SK-MEL-5 (cell line): ENCODE measurements around the gene CIDEC. TPM values are rescaled to one million over a fixed set of nuclear protein-coding genes. Genes with fewer than 3 reads are reported as not detected.
"Not testable (repeated sequence)": the region's sequence is repeated elsewhere in the genome, so short reads cannot be mapped to it uniquely, and the experiment has no call there.

Experiments used
- DNase-seq: peaks from one replicate; pipeline ENCODE4 v3.0.0-alpha.2; 2016; ENCODE audit warnings: low read depth, low spot score
- in situ Hi-C: cut with HindIII; loops from 2 replicates; pipeline ENCODE4 v1.10.0; 2016; ENCODE audit warnings: low sequenced_read_pairs, high pct_unique_total_duplicates, low pct_unique_long_range_greater_than_20kb
- total RNA-seq: library from RNA; depleted of rRNA; stranded (reverse); fragments of >200 nt; shearing (Covaris generic); gene quantifications from 2 replicates; pipeline ENCODE4 v1.2.3, GENCODE V29; 2014

CIDEC gene
- total RNA-seq, 1 experiment from 2014 or later, result 0.71 TPM

DNA sequence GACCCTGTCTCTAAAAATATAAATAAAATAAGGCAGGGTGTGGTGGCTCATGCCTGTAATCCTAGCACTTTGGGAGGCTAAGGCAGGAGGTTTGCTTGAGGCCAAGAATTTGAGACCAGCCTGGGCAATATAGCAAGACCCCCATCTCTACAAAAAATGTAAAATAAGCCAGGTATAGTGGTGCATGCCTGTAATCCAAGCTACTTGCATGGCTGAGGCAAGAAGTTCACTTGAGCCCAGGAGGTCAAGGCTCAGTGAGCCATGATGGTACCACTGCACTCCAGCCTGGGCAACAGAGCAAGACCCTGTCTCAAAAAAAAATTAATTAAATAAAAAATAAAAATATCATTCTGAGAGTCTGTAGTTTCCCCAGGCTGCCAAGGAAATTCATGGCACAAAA is 6.3 kb upstream of the CIDEC start:
- DNase-seq, result no peak
- in situ Hi-C loops, result no loop called here

DNA sequence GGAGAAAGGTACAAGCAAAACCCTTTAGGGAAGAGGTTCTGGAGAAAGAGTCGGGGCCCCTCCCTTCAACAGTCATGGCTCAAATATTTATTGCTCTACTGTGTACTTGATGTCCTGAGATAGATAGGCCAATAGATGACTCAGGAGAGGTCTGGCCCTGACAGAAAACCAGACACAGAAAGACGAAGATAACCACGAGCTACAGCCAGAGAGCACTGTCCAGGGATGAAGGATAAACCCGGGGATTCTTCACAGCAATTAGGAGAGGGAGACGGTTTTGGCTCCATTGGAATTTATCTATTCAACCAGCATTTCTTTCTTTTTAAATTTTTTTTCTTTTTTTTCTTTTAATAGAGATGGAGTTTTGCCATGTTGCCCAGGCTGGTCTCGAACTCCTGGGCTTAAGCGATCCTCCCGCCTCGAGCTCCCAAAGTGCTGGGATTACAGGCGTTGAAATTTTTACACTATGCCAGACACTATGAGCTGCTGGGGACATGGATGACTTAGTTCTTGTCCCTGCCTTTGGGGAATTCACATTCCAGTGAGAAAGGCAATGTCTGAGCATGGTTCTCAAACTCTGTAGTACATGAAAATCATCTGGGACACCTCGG is 4.6 kb upstream of the CIDEC start:
- DNase-seq, result no peak
- in situ Hi-C loops, result no loop called here

GRCh38 chr3:9883706-9884554 is 3.9 kb upstream of the CIDEC start:
- DNase-seq, result no peak
- in situ Hi-C loops, result no loop called here

- no peak for DNase-seq
- in situ Hi-C loops, result no loop called here
Measured at GRCh38 chr3:9881441-9881840, 1.4 kb upstream of the CIDEC start.

- DNase-seq, result no peak
- in situ Hi-C loops, result no loop called here
Measured at GRCh38 chr3:9878700-9879099, 1.4 kb downstream of the CIDEC start.

- DNase-seq, result no peak
- in situ Hi-C loops, result no loop called here
Measured at GRCh38 chr3:9876991-9877390, 3.1 kb downstream of the CIDEC start.

DNA sequence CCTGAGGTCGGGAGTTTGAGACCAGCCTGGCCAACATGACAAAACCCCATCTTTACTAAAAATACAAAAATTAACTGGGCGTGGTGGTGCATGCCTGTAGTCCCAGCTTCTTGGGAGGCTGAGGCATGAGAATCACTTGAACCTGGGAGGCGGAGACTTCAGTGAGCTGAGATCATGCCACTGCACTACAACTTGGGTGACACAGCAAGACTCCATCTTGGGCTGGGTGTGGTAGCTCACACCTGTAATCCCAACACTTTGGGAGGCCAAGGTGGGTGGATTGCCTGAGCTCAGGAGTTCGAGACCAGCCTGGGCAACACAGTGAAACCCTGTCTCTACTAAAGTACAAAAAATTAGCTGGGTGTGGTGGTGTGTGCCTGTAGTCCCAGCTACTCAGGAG is 3.8 kb downstream of the CIDEC start:
- in situ Hi-C loops, DNase-seq: not testable (repeated sequence)

DNA sequence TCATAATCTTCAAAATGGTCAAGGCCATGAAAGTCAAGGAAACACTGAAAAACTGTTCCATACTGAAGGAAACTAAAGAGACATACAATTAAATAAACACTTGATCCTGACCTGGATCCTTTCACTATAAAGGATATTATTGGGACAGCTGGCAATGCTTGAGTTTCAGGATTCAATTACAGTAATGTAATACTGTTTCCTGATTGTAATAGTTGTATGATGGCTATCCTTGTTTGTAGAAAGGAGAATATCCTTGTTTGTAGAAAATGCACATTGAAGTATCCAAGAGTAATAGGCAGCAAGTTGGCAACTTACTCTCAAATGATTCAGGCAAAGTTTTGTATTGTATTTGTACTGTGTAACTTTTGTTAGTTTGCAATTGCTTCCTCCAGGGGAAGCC is 4.6 kb downstream of the CIDEC start:
- no peak for DNase-seq
- in situ Hi-C loops, result no loop called here

DNA sequence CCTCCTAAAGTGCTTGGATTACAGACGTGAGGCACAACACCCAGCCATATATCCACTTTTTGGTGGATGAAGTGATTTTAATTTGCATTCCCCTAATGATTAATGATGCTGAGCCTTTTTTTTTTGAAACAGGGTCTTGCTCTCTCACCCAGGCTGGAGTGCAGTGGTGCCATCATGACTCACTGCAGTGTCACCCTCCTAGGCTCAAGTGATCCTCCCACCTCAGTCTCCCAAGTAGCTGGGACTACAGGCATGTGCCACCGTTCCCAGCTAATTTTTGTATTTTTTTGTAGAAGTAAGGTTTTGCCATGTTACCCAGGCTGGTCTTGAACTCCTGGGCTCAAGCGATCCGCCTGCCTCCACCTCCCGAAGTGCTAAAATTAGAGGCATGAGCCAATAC is 8.0 kb downstream of the CIDEC start:
- in situ Hi-C loops, DNase-seq: not testable (repeated sequence)

- no peak for DNase-seq
- in situ Hi-C loops, result no loop called here
Measured at GRCh38 chr3:9870978-9871377, 9.1 kb downstream of the CIDEC start.

DNA sequence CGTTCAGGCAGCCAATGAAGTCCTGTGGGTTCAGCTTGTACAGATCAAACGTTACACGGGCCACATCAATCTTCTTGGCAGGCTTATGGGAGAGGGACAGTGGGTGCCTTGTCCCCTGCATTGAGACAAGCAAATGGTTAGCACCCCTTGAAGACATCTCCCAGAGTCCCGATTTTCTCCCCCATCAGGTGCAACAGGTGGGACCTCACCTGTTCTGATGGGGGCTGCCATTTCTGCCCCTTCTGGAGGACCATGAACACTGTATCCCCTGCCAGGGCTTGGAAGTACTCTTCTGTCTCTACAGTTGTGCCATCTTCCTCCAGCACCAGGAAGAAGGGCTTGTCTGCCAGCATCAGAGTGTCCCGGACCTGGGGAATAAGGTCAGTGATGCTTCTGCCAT is 10.1 kb downstream of the CIDEC start:
- DNase-seq, result no peak
- in situ Hi-C loops, result no loop called here

GRCh38 chr3:9867106-9867505 is 12.9 kb downstream of the CIDEC start:
- DNase-seq, result no peak
- in situ Hi-C loops, result no loop called here

DNA sequence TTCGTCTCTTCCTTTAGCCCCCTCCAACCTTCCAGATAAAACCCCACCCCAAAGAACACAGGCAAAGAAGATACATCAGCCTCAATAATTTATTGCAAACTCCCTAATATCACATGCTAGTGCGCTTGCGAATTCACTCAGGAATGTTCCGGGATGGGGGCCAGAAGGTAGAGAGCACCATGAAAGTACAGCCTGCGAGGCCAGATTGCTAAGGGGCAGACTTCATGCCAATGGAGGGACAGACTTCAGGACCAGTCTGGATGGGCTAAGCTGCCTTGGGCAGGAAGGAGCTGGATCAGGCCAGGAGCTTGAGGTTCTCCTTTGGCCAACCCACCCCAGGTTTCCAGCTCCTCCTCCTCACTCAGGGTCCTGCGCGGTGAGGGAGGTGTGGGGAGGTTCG is 13.4 kb downstream of the CIDEC start:
- DNase-seq, result no peak
- in situ Hi-C loops, result no loop called here

DNA sequence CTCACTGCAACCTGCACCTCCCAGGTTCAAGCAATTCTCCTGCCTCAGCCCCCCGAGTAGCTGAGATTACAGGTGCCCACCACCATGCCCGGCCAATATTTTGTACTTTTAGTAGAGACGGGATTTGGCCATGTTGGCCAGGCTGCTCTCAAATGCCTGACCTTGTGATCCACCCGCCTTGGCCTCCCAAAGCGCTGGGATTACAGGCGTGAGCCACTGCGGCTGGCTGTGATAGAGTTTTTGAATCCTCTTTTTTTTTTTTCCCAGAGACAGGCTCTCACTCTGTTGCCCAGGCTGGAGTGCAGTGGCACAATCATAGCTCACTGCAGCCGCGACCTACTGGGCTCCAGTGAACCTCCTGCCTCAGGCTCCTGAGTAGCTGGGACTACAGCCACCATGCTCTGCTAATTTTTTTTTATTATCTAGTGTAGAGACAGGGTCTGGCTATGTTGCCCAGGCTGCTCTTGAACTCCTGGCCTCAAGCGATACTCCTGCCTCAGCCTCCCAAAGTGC is 14.9 kb downstream of the CIDEC start:
- in situ Hi-C loops, DNase-seq: not testable (repeated sequence)

DNA sequence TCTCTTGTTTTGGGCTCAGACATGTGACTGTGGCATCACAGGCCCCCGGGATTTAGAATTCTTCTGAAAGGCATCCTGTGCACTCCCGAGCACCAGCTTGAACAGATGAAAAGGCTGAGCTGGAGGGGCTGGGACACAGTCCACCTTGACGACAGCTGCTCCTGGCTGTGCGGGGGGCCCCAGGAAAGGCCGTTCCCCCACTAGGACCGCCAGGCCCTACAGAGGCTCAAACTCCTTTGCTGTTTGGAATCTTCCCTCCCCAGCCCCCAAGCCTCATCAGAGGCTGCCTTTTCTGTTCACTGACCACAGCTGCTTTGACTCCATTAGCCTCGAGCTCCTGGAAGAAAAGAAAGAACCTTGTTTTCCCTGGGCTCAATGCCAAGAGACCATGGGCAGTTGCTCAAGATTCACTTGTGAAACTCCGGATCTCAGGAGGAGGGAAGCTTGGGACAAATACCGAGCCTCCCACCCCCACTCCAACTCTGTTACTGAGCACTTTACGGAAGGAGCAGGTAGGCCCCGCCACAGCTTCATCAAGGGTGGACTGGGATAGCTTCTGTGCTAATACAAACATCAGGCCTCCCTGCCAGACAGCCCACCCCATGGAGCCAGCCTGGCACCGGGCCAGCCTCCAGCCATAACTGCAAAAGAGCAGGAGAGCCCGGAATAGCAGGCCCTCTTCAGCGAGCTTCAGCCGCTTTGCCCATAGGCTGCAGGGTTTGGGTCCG is 15.7 kb downstream of the CIDEC start:
- in situ Hi-C loops, result no loop called here
- peak; percentile 99 for DNase-seq

DNA sequence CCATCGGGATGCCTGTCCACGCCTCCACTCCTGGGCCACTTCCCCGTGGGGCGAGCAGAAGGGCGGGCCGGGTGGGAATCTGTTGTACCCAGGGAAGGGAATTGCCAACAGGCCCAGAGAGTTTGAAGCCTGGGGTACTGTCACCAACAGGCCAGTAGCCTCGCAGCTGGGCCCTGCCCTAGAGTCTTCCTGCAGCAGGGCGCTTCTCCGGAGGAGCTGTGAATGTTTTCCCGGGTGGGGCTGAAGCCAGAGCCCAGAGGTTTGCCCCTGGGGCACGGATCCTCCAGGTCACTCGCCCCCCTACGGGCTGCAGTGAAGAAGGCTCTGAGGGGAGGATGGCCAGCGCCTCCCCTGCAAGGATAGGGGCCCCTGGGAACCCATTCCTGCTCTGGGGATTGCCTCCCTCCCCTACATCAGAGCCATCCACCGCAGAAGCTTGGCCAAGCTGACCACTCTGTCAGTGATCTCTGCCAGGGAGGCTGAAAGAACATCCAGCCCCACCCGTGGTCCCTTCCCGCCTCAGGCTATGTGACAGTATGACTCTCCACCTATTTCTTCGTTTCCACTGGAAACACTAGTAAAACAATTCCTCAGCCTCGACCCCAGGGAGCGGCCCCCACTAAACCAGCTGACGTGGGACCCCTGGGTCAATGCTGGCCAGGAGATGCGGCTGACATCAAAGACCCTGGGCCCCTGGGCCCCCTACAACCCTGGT is 16.8 kb downstream of the CIDEC start:
- no peak for DNase-seq
- in situ Hi-C loops, result no loop called here

DNA sequence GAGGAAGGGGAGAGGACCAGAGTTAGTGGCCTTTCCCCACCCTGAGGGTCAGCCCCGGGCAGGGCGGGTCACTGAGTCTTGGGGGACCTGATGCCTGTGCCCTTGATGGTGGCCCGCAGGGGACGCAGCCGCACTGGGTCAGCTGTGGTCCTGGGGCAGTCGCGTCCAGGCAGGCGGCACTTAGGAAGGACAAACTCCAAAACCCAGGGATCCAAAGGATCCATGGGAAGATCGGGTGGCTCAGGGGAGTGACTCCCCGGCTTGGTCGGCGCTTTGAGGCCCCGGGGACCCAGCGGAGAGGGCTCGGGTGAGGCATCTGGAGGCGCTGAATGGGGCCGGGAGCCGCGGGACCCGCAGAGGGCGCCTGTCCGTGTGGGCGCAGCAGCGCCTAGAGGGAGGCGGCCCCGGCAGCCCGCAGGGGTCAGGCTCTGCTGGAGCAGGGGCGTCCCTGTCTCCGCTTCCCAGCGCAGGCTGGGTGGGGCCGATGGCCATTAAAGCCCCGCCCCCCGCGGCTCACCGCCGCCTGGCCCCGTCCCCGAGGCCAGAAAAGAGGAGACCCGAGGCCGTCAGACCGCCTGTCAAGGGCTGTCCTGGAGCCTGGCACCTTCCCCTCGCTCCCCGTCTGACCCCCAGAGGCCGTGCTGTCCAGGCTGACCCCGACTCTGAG is 17.5 kb downstream of the CIDEC start:
- no peak for DNase-seq
- in situ Hi-C loops, result no loop called here
